Islet of Langerhans (tissue), 1 donor: ENCODE measurements around the gene SPTAN1.
A peak's percentile ranks its signal among the peaks of the same experiment; 100 is the strongest.
"Not testable (repeated sequence)": the region's sequence is repeated elsewhere in the genome, so short reads cannot be mapped to it uniquely, and the experiment has no call there.

Experiments
- FAIRE-seq: peaks from one replicate; lab custom pipeline; 2011; peaks lifted over from hg19 to GRCh38; lab: Jason Lieb, UNC

SPTAN1 gene

DNA sequence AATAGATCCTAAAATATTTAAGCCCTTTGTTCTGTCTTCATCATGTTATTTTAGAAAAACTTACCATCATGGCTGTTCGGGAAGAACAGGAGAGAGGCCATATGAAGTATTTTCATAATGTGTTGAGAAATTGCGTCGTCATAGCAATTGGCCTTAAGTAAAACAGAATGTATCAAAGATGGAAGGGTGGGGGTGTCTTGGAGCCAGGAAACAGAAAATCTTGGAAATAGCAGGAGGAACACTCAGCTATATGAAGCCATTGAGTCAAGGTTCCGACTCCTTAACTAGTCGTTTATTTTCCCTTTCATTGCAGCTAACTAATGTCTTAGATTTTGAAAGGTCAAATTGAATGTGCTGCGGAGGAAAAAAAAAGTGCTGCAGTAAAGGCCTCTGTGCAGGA, 1.3 kb downstream of the SPTAN1 start:
- no peak for FAIRE-seq

DNA sequence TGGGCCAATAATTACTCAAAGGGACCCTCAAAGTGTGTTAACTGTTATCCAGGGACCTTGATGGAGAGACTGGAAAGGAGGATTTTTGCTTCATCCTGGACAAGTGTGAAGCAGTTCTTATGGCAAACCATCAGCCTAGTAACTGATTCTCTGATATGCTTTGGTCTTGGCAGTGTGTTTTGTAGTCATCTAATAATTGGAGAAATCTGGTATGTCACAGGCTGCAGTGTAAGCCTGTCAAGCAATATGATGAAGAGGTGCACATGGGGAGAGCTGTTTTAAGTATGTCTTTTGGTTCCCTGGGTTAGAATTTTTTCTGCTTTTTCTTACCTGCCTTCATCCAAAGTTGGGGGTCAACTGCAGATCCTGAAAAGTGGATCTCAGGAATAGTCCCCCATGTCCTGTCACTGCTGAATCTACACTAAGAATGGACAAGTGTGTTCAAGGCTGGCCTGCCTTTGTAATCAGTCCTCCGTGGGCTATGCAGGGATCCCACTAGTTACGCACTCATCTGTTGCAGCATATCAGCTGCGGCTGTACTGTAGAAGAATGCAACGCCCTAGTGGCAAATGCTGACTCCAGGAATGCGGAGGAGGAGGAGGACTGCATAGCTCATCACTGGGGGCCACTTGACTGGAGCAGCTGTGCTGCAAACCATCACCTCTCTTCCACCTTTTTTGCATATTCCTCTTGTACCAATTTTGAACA, 1.9 kb downstream of the SPTAN1 start:
- no peak for FAIRE-seq

DNA sequence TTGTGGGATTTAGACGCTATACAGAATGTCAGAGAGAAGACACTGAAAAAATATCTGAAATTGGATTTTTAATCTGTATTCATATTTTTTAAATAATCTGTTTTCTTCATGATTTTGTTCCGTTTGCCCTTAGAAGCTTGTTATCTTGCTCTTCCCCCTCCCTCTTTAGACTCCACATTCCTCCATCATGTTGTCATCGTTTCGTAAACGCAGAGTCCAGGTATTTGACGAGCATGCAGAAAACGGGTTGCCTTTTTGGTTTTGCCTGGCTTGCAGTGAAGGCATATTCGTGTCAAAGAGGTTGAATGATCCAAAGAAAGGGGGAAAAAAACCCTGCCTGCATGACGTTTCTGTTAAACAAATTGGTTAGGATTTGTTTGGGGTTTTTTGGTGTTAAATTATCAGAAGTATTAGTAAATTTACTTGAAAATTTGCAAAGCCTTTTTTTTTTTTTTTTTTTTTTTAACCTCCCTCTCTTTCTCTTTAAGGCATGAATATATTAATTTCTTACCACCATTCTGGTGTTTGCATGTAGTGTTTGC, 2.9 kb downstream of the SPTAN1 start:
- no peak for FAIRE-seq

DNA sequence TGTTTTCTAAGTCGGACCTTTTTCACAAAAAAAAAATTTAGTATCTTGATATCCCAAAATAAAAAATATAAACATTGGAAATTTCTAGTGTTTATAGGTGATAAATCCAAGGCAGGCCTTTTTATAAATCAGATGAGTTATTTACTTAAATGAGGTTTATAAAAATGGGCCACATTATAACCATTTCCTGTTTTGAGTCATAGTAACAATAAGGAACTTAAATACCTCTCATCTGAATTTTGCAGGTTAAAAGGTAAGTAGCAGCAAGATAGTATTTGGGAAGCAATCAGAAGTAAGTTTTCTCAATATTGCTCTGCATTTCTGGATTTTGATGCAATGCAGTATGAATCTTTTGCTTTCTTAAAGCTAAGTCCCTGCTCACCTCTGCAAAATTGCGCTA, 3.9 kb downstream of the SPTAN1 start:
- FAIRE-seq, result no peak

DNA sequence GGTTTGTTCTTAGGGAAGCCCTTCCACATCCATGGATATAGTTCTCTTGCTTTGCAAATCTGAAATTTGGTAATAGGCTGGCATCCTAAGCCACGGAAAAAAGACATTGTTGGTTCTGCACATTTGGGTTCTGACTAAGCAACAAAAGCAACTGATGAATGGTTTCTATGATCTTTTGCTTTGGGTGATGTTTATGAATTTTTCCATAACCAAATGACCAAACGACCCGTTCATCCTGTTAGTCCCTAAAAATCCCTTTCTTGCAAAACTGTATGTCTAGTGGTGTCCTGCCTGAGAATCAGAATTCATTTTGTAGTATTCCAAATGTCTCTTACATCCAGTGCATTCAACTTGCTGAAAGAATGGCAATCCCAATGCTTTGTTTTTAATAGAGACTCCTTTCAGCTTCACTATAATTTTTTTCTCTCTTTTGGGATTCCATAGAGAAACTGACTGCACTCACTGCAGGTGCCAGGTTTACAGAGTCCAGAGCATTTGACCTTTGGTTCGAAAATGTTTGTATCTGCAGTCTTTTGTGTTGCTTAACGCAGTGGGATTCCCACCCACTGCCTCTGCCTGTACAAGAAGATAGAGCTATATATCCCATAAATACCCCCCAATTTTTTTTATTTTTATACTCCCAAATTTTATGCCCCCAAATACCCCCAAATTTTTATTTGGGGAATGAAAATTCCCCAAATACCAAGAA, 4.7 kb downstream of the SPTAN1 start:
- FAIRE-seq, result no peak

DNA sequence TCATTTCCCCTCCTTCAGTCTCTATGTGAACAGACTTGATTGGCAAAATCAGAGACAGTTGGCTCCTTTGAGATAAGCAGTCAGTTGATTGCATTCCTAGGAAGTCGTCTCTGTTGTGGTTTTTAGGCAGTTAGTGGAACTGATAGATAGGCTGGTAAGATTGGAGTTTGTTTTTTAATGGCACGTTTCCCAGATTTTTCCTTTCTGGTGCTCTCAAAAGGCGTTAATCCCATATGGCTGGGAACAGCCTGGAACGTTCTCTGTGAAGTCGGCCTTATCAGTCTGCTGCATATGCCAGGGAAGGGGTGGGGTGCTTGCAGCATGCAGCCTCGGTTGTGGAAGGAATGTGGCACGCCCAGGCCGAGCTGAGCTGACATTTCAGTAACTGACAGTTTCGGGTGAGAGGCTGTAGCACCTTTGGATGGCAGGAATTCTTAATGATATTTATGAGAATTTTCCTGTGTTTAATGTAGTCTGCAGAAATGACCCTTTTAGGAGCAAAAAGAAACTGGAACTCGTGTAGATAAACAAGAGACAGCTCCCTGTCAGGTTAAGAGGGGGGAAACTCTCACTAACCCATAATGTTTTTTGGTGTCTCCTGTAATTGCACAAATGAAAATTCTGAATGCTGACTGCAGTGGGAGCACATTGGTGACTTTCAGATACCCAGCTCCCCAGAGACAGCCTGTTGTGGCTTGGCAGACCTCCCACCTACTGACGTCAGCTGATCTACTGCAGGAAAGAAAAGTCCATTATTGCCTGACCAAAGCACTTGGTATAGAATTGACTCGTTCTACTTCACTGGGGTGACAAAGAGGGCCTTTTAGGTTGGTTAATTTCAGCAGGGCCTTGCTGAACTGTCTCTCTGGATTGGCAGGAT, 6.3 kb downstream of the SPTAN1 start:
- FAIRE-seq, result peak; percentile 9

DNA sequence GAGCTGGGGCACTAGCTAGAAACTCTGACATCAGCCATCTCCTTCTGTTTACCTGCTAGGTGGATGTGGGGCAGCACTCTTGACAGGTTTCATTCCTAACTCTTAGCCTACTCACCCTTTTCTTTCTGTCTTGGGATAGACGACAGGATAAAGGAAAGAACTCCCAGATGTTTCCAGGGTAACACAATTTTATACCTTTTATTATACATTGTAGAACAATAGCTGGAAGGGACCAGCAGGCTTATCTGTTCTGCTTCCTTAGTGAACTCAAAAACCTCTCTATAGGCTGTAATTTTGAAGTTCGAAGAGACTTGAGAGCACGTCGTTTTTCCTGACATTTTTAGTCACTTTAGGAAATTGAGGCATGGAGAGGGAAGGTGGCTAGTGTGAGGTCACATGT, 13.2 kb downstream of the SPTAN1 start:
- FAIRE-seq, result no peak

DNA sequence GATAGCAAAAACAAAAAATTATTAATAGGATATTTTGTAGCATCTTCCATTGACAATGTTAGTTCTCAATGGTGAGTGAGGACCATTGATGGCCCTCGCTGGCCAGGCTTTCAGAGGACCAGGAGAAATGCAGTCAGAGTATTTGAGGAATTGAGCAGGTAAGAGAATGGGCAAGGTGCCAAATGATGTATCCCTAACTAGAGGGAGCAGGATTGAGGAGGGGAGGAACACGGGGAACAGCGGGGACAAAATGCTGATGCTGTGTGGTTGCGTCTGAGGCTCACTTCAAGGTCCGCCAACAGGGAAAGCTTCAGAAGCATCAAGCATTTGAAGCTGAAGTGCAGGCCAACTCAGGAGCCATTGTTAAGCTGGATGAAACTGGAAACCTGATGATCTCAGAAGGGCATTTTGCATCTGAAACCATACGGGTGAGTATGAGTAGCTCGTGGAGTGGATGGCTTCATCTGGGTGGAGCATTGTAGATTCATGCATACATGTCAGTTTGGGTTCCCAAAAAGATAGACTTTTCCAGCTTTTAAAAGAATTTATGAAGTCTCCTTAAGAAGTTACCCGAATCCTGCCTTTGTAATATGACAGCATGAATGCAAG, 16.2 kb downstream of the SPTAN1 start:
- no peak for FAIRE-seq

DNA sequence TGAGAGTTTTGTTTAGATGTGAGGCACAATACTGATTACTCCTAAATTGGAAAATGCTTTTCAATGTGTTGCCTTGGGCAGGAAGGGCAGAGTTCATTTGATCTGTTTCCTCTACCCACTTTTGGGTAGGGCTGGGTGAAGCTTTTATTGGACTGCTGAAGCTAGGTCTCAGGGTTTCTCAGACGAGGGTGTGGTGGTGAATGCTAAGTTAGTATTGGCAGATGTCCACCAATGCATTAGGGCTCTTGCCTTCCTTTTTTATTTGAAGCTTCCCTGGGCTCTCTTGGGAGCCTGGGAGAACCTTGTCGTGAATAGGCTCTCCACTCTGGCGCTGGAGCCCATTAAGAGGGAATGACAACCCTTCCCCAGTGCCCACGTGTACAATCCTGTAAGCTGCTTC, 23.1 kb downstream of the SPTAN1 start:
- FAIRE-seq, result no peak

DNA sequence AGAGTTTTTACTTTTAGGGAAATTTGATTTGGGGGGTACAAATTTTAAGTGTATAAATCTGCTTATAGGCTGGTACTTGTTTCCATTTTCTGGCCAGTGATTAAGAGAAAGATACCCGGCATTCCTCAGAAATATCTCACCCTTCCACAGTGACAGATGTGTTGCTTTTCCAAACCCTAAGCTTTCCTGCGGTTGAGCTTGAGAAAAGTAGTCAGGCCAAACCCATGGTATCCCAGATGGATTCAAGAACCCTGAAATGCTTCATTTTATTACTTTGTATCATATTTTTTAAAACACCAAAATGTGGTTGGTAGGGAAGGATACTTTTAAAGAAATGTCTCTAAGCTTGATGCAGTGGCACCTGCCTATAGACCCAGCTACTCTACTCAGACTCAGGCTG, 23.5 kb downstream of the SPTAN1 start:
- FAIRE-seq, result no peak

DNA sequence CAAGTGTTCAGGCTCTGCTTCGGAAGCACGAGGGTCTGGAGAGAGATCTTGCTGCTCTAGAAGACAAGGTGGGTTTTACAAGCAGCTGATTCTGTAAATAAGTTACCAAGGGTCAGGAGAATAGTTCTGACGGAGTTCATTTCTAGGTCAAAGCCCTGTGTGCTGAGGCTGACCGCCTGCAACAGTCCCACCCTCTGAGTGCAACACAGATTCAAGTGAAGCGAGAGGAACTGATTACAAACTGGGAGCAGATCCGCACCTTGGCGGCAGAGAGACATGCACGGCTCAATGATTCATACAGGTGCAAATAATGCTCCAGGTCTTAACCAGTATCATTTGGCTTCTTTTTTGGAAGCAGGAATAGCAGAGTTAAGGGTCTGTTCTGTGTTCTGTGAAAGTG, 24.8 kb downstream of the SPTAN1 start:
- FAIRE-seq, result peak; percentile 24

DNA sequence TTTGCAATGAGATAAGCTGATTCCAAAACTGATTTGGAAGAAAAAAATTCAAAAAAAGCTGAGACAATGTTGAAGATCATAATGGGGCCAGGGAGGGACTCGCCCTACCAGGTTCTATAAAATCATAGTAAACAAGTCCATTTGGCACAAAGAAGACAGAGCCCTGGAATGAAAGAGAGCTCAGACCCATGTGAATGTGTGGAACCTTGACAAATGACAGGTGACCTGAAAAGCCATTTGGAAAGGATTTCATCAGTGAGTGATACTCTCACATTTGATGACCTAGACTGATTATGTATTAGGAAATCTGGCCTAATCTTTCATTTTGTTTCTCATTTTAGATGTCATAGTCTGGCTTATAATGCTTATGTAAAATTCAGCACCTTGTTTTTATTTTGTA, 26.8 kb downstream of the SPTAN1 start:
- FAIRE-seq, result no peak

DNA sequence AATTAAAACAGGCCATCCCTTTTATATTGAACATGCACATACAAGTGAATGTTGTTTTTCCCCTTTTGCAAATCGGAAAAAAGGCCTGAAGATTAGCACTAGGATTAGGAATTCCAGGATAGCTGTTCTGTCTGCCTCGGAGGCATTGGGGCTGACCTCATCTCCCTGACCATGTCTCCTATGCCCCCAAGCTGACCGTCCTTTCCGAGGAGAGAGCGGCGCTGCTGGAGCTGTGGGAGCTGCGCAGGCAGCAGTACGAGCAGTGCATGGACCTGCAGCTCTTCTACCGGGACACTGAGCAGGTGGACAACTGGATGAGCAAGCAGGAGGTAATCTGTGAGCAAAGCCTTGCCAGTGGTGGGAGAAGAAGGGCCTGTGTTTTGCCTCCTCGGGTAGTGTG, 28.3 kb downstream of the SPTAN1 start:
- FAIRE-seq, result no peak

DNA sequence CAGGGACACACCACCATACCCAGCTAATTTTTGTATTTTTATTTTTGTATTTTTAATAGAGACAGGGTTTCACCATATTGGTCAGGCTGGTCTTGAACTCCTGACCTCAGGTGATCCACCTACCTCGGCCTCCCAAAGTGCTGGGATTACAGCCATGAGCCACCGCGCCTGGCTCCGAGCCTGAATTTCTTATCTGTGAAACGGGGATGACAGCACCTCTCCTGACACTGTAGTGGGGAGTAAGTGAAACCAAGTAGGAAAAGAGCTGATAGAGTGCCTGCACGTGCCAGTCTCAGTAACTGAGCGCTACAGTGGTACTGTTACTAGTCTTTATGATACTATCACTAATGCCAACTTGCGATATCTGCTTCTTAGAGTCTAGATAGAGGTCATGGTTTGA, 32.8 kb downstream of the SPTAN1 start:
- FAIRE-seq, result not testable (repeated sequence)

DNA sequence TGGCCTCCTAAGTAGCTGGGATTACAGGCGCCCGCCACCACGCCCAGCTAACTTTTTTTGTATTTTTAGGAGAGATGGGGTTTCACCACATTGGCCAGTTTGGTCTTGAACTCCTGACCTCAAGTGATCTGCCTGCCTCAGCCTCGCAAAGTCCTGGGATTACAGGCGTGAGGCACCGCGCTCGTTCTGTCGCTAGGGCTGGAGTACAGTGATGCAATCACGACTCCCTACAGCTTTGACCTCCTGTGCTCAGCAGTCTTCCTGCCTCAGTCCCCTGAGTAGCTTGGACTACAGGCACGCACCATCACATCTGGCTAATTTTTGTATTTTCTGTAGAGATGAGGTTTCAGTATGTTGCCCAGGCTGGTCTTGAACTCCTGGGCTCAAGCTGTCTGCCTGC, 34.5 kb downstream of the SPTAN1 start:
- not testable (repeated sequence) for FAIRE-seq

DNA sequence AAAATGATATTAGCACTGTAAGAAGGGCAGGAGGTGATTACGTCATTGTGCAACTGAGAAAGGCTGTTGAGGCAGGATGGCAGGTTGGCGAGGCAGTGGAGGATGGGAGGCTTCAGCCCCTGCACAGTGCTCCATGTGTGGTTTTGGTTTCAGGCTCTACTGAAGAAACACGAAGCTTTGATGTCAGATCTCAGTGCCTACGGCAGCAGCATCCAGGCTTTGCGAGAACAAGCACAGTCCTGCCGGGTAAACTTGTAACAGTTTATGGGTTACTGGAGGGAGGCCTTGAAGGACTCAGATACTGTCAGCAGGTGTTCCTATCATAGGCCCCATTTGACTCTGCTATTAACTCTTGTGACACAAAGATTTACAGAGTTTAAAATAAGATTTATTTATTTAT, 35.1 kb downstream of the SPTAN1 start:
- no peak for FAIRE-seq

DNA sequence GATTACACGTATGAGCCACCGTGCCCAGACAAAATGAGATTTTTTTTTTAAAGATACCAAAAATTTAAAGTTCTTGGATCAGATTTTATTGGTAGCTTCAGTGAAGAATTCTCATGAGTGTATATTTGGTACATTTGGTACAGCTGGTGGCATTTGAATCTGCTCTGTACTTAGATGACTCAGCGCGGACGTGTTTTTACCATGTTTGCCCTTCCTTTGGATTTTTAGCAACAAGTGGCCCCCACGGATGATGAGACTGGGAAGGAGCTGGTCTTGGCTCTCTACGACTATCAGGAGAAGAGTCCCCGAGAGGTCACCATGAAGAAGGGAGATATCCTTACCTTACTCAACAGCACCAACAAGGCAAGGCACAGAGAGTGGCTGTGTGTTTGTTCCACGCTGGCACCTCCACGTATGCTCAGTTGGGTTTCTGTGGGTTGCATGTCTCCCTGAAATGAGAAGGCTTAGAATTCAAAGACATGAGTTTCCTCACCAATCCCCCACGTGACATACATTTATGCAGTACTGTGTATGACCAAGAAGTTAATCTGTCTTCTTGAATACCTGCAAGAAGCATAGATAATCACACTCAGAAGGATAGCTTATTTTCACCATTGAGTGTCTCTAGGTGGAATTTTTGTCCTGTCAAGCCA, 36.3 kb downstream of the SPTAN1 start:
- peak; percentile 73 for FAIRE-seq

DNA sequence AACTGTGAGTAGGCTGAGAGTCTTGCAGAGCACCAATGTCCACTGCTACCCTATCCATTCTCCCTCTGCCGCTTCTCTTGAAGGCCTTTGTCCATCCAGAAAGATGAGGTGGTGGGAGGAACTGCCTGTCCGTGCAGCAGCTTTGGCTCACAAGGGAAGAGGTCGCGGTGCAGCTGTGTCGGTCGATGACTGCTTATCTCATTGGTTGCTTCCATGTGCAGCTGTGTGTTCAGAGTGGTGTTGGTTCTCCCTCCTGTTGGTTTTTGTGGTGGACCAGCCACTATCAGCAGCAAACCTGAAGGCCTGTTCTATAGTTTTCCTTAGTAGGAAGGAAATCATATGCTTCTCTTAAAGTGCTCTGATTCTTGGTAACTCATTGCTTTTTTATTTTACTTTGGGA, 40.7 kb downstream of the SPTAN1 start:
- no peak for FAIRE-seq

DNA sequence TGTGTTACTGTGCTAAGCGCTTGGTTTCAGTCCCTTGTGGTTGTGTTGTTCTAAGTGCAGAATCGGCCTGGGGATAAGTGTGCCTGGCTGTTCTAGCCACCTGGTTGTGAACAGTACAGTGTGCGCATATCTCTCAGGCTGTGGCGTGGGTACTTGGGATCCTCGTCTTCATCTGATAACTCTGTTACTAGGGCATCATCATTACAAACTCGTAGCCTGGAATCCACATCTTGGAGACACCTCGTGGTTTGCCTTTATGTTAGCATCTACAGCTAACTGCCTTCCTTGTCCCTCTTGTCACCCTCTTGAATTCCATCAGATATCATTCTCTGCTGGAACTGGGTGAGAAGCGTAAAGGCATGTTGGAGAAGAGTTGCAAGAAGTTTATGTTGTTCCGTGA, 41.5 kb downstream of the SPTAN1 start:
- no peak for FAIRE-seq

DNA sequence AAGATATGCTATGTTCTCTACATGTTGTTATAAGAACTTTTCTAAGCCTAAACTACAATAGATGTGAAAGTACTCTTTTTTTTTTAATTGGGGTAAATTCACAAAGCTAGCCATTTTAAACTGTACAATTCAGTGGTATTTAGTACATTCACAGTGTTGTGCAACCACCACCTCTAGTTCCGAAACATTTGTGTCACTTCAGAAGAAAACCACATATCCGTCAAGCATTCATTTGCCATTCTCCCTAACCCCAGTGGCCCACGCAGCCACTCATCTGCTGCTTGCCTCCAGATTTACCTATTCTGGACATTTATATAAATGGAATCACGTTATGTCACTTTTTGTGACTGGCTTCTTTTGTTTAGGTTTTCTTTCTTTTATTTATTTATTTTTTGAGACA, 43.1 kb downstream of the SPTAN1 start:
- FAIRE-seq, result no peak

DNA sequence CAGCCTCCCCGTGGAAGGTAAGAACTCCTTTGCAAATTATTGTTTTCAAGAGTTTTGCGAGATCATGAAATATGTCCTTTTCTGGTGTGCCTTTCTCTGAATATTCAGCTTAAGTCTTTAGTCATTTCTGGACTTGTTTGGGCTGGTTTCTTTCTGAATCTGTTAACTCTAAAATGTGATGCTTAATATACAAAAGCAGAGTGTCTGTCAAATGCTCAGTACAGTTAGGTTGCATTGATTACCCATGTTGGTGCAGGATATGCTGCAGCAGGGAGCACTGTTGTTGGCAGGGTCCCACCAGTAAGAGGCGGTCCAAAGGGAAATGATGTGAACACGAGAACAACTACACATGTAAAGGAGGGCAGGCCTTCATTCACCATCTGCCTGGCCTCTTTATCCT, 47.7 kb downstream of the SPTAN1 start:
- no peak for FAIRE-seq

DNA sequence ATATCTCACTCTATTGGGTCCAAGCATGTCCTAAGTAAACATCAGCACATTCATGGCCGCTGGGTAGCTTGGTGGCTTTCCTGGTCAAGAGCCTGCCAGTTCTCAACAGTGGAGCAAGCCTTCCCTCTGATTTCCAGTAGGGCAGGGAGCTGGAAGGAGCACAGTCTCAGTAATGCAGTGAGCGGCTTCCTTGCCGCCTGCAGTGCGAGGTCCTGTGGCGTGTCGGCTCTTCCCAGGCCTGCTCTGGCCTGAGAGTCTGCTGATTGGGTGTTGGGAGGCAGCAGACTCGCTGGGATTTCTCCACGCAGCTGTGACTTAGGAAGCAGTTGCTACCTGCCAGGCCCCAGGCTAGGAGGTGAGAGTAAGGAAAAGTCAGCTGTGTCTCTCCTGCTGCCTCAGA, 51.3 kb downstream of the SPTAN1 start:
- no peak for FAIRE-seq
